ENCODE measurements around the gene B4GALT4. TPM values are rescaled to one million over a fixed set of nuclear protein-coding genes. Genes with fewer than 3 reads are reported as not detected.

Gene B4GALT4
- total RNA-seq, 4 donors from 2014 or later = 15.6 to 23.9 (median 17.5) TPM

GRCh38 chr3:119258915-119259314 lies 18.2 kb upstream of the B4GALT4 start:
- H3K4me1 ChIP-seq = no peaks in the 10 kb centered on the region
- no peaks in the 10 kb centered on the region for H3K9me3 ChIP-seq
- no peak overlapping the region for H3K27ac ChIP-seq
- WGBS, 2 donors (ENCODE audit: low coverage in 1 of 2) = 11 to 25% methylated on average over 1 of the region's 1 CpG
- TF ChIP-seq EP300 (IDR thresholded peaks at IDR 0.05) (no peak), POLR2AphosphoS5 (IDR thresholded peaks at IDR 0.05) (no peak)
- TF ChIP-seq, protein P1, sequence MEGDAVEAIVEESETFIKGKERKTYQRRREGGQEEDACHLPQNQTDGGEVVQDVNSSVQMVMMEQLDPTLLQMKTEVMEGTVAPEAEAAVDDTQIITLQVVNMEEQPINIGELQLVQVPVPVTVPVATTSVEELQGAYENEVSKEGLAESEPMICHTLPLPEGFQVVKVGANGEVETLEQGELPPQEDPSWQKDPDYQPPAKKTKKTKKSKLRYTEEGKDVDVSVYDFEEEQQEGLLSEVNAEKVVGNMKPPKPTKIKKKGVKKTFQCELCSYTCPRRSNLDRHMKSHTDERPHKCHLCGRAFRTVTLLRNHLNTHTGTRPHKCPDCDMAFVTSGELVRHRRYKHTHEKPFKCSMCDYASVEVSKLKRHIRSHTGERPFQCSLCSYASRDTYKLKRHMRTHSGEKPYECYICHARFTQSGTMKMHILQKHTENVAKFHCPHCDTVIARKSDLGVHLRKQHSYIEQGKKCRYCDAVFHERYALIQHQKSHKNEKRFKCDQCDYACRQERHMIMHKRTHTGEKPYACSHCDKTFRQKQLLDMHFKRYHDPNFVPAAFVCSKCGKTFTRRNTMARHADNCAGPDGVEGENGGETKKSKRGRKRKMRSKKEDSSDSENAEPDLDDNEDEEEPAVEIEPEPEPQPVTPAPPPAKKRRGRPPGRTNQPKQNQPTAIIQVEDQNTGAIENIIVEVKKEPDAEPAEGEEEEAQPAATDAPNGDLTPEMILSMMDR (IDR thresholded peaks at IDR 0.05) = no peak
- ATAC-seq = no peak
- H3K36me3 ChIP-seq = no peaks in the 10 kb centered on the region
- no peaks in the 10 kb centered on the region for H3K27me3 ChIP-seq
- no peak overlapping the region for H3K4me3 ChIP-seq

GRCh38 chr3:119257654-119258410 lies 17.2 kb upstream of the B4GALT4 start:
- no peaks in the 10 kb centered on the region for H3K36me3 ChIP-seq
- H3K27me3 ChIP-seq = no peaks in the 10 kb centered on the region
- 81 to 86% methylated on average over 6 to 8 of the region's 8 CpGs for WGBS, 2 donors (ENCODE audit: low coverage in 1 of 2)
- no peaks in the 10 kb centered on the region for H3K4me1 ChIP-seq
- no peak overlapping the region for H3K4me3 ChIP-seq
- H3K27ac ChIP-seq = no peak overlapping the region
- no peak for ATAC-seq
- TF ChIP-seq POLR2A (IDR thresholded peaks at IDR 0.05) = no peak
- TF ChIP-seq, protein P1 (IDR thresholded peaks at IDR 0.05) = no peak
- no peak for TF ChIP-seq EP300 (IDR thresholded peaks at IDR 0.05)
- TF ChIP-seq POLR2AphosphoS5 (IDR thresholded peaks at IDR 0.05) = no peak
- H3K9me3 ChIP-seq = no peaks in the 10 kb centered on the region

DNA sequence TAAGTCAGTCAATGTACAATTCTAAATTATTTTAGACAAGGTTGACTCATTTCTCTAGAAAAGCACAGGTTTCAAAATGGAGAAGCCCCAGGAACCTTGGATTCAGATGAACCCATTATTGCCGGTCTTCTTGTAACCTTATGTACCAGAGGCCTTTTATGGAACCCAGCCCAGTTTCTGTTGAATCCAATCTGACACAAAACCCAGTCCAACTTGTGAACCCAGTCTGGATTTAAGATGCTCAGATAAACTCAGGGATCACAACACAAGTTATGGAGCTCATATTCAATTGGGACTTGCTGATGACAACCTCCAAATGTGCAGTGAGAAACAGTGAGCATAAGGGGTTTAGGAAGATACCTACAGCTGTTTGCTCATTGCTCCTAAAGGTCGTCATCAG lies 16.4 kb upstream of the B4GALT4 start:
- Histone ChIP-seq H3K9me3 (no peaks in the 10 kb centered on the region), H3K27me3 (no peaks in the 10 kb centered on the region), H3K4me3 (no peak overlapping the region), H3K36me3 (no peaks in the 10 kb centered on the region), H3K27ac (no peak overlapping the region), H3K4me1 (no peaks in the 10 kb centered on the region)
- 75 to 88% methylated on average over 1 of the region's 2 CpGs for WGBS, 2 donors (ENCODE audit: low coverage in 1 of 2)
- TF ChIP-seq, protein P1 (IDR thresholded peaks at IDR 0.05) = no peak
- TF ChIP-seq EP300 (IDR thresholded peaks at IDR 0.05) (no peak), POLR2AphosphoS5 (IDR thresholded peaks at IDR 0.05) (no peak), POLR2A (IDR thresholded peaks at IDR 0.05) (no peak)
- ATAC-seq = no peak

DNA sequence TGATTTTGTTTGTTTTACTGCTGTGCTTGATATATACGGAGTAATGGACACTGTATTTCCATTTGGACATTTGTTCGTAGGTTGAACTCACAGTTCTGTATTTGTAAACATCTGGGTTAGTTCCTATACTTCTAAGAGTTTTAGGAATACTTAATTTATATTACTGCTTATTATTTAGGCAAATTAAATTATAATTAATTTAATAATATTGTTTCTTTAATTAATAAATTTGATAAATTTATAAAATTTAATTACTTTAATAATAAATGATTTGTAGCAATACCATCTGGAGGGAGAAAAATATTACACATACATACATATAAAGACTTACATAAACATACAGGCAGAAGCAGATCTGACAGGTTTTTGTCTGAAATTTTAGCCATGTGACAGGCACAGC lies 14.5 kb upstream of the B4GALT4 start:
- Histone ChIP-seq H3K27me3 (no peaks in the 10 kb centered on the region), H3K27ac (no peak overlapping the region), H3K36me3 (no peaks in the 10 kb centered on the region), H3K9me3 (no peaks in the 10 kb centered on the region), H3K4me3 (no peak overlapping the region), H3K4me1 (no peaks in the 10 kb centered on the region)
- TF ChIP-seq EP300 (IDR thresholded peaks at IDR 0.05) = no peak
- TF ChIP-seq POLR2AphosphoS5 (IDR thresholded peaks at IDR 0.05) = no peak
- no peak for TF ChIP-seq POLR2A (IDR thresholded peaks at IDR 0.05)
- TF ChIP-seq, protein P1 (IDR thresholded peaks at IDR 0.05) = no peak
- WGBS, 2 donors (ENCODE audit: low coverage in 1 of 2) = 83 to 97% methylated on average over 2 of the region's 2 CpGs
- no peak for ATAC-seq

- Histone ChIP-seq H3K4me1 (peaks cover 0 to 12% (median 5%) of the 10 kb centered on the region in 3 donors), H3K27me3 (no peaks in the 10 kb centered on the region), H3K9me3 (peaks cover 0 to 11% (median 0%) of the 10 kb centered on the region in 3 donors), H3K27ac (no peak overlapping the region), H3K4me3 (no peak overlapping the region), H3K36me3 (no peaks in the 10 kb centered on the region)
- TF ChIP-seq POLR2AphosphoS5 (IDR thresholded peaks at IDR 0.05) (no peak), EP300 (IDR thresholded peaks at IDR 0.05) (no peak), POLR2A (IDR thresholded peaks at IDR 0.05) (no peak)
- TF ChIP-seq, protein P1 (IDR thresholded peaks at IDR 0.05) = no peak
- WGBS, 2 donors (ENCODE audit: low coverage in 1 of 2) = 60% methylated on average over 1 of the region's 2 CpGs; no CpG with 5 or more reads in 1 of the 2 donors
- ATAC-seq = no peak
Measured at GRCh38 chr3:119245778-119246177, 5.1 kb upstream of the B4GALT4 start.

All from gastroesophageal sphincter (tissue), 4 donors.